Upper lobe of right lung (tissue), 1 donor: ENCODE measurements around the gene BAG5. TPM values are rescaled to one million over a fixed set of nuclear protein-coding genes. Genes with fewer than 3 reads are reported as not detected.
"Not testable (repeated sequence)": the region's sequence is repeated elsewhere in the genome, so short reads cannot be mapped to it uniquely, and the experiment has no call there.

Source experiments
- ATAC-seq: fragments of 200-7000 bp; cut with Tn5 transposase; one replicate; pipeline ENCODE4 v1.9.1; 2020; ENCODE audit warnings: mild to moderate bottlenecking, moderate library complexity
- DNase-seq: peaks from one replicate; pipeline ENCODE4 v3.0.0-alpha.2; 2020
- H3K27ac ChIP-seq: fragments of 200-600 bp; one replicate; pipeline ENCODE4 v1.8.0; 2022
- H3K27me3 ChIP-seq: fragments of 200-600 bp; one replicate; pipeline ENCODE4 v1.8.0; 2022; ENCODE audit warnings: mild to moderate bottlenecking
- H3K36me3 ChIP-seq: fragments of 200-600 bp; one replicate; pipeline ENCODE4 v1.8.0; 2022
- H3K4me1 ChIP-seq: fragments of 200-600 bp; one replicate; pipeline ENCODE4 v1.8.0; 2022
- H3K4me3 ChIP-seq: fragments of 200-600 bp; one replicate; pipeline ENCODE4 v1.8.0; 2022; ENCODE audit warnings: mild to moderate bottlenecking
- H3K9me3 ChIP-seq: fragments of 200-600 bp; one replicate; pipeline ENCODE4 v1.8.0; 2022
- CTCF ChIP-seq: fragments of 200-600 bp; IDR thresholded peaks from one replicate; pipeline ENCODE4 v1.8.0; 2022; ENCODE audit warnings: antibody characterized with exemption
- intact Hi-C: fragments of 100-400 bp; cut with DNase I; formaldehyde crosslinking; loops from one replicate; pipeline ENCODE4 v1.11.0; 2022
- total RNA-seq: library from RNA; stranded (reverse); fragmentation: NEBNext Ultra II Directional; extraction: Animal tissue kit (Norgen Biotek cat#: 25700); gene quantifications from one replicate; pipeline ENCODE4 v1.2.1, GENCODE V29; 2021
- donor health status: DM: no; HTN: yes; CAD: no; lungs with severe emphysema.

Gene BAG5
- total RNA-seq, 1 donor from 2014 or later, result 33.0 TPM

GRCh38 chr14:103528587-103529382 is 33.7 kb downstream of the BAG5 start, which contains the start of gene TRMT61A:
Gene TRMT61A, plus strand, starts transcription at chr14:103529196. Its CDS starts 783 bp downstream, at chr14:103529979.
- H3K27me3 ChIP-seq, result no peaks in the 10 kb centered on the region
- no peaks in the 10 kb centered on the region for H3K9me3 ChIP-seq
- TF ChIP-seq CTCF, result no peak
- peaks cover 13% of the 10 kb centered on the region for H3K36me3 ChIP-seq
- intact Hi-C loops, result no loop called here
- H3K4me1 ChIP-seq, result peaks cover 34% of the 10 kb centered on the region
- peak within 1 kb of the TSS; percentile 95 for H3K4me3 ChIP-seq
- peak within 1 kb of the TSS; percentile 98 for H3K27ac ChIP-seq
- DNase-seq (peak; percentile 92), ATAC-seq (peak; percentile 90)

GRCh38 chr14:103528146-103528586 is 34.3 kb downstream of the BAG5 start:
- Histone ChIP-seq H3K9me3 (no peaks in the 10 kb centered on the region), H3K4me1 (peaks cover 36% of the 10 kb centered on the region), H3K4me3 (peak overlapping the region; percentile 95), H3K36me3 (peaks cover 6% of the 10 kb centered on the region), H3K27ac (peak overlapping the region; percentile 98), H3K27me3 (no peaks in the 10 kb centered on the region)
- ATAC-seq (peak; percentile 45), DNase-seq (no peak)
- no peak for TF ChIP-seq CTCF
- intact Hi-C loops, result no loop called here

GRCh38 chr14:103527408-103528145 is 34.9 kb downstream of the BAG5 start:
- no peak for TF ChIP-seq CTCF
- peak; percentile 0 for ATAC-seq
- H3K36me3 ChIP-seq, result peaks cover 5% of the 10 kb centered on the region
- H3K4me3 ChIP-seq, result peak overlapping the region; percentile 95
- no peak for DNase-seq
- intact Hi-C loops, result no loop called here
- peaks cover 40% of the 10 kb centered on the region for H3K4me1 ChIP-seq
- H3K9me3 ChIP-seq, result no peaks in the 10 kb centered on the region
- no peaks in the 10 kb centered on the region for H3K27me3 ChIP-seq
- H3K27ac ChIP-seq, result peak overlapping the region; percentile 98

- TF ChIP-seq CTCF, result no peak
- Histone ChIP-seq H3K4me1 (peaks cover 44% of the 10 kb centered on the region), H3K9me3 (no peaks in the 10 kb centered on the region), H3K27ac (peak overlapping the region; percentile 98), H3K27me3 (no peaks in the 10 kb centered on the region), H3K4me3 (no peak overlapping the region), H3K36me3 (peaks cover 5% of the 10 kb centered on the region)
- DNase-seq (no peak), ATAC-seq (no peak)
- intact Hi-C loops, result no loop called here
Observed at GRCh38 chr14:103526914-103527248, 35.6 kb downstream of the BAG5 start.

- intact Hi-C loops, result no loop called here
- no peak for TF ChIP-seq CTCF
- Histone ChIP-seq H3K4me3 (no peak overlapping the region), H3K36me3 (peaks cover 5% of the 10 kb centered on the region), H3K27me3 (no peaks in the 10 kb centered on the region), H3K4me1 (peaks cover 47% of the 10 kb centered on the region), H3K27ac (peak overlapping the region; percentile 58), H3K9me3 (no peaks in the 10 kb centered on the region)
- no peak for ATAC-seq
- no peak for DNase-seq
Observed at GRCh38 chr14:103526247-103526913, 36.1 kb downstream of the BAG5 start.

GRCh38 chr14:103525430-103526246 is 36.8 kb downstream of the BAG5 start:
- ATAC-seq, H3K36me3 ChIP-seq, intact Hi-C loops, H3K9me3 ChIP-seq, H3K27me3 ChIP-seq, H3K4me3 ChIP-seq, DNase-seq: not testable (repeated sequence)
- peaks cover 50% of the 10 kb centered on the region for H3K4me1 ChIP-seq
- peak overlapping the region; percentile 58 for H3K27ac ChIP-seq
